Measurements from ENCODE around the gene SMLR1.

The SMLR1 gene

GRCh38 chr6:130824978-130825694 is 2.1 kb upstream of the SMLR1 start:
- no peak for DNase-seq (ENCODE audit: low read depth in 3 of 3)

- no peak for DNase-seq (ENCODE audit: low read depth in 3 of 3)
Observed at GRCh38 chr6:130825772-130826441, 1.3 kb upstream of the SMLR1 start.

- no peak for DNase-seq (ENCODE audit: low read depth in 3 of 3)
Observed at GRCh38 chr6:130826442-130827246, 562 bp upstream of the SMLR1 start.

GRCh38 chr6:130829333-130829910 is 2.2 kb downstream of the SMLR1 start:
- no peak for DNase-seq (ENCODE audit: low read depth in 3 of 3)

GRCh38 chr6:130831607-130832006 is 4.4 kb downstream of the SMLR1 start:
- DNase-seq (ENCODE audit: low read depth in 3 of 3): no peak

- no peak for DNase-seq (ENCODE audit: low read depth in 3 of 3)
Observed at GRCh38 chr6:130833569-130833968, 6.4 kb downstream of the SMLR1 start.

GRCh38 chr6:130834482-130835251 is 7.5 kb downstream of the SMLR1 start:
- no peak for DNase-seq (ENCODE audit: low read depth in 3 of 3)

GRCh38 chr6:130836055-130836640 is 8.9 kb downstream of the SMLR1 start:
- no peak for DNase-seq (ENCODE audit: low read depth in 3 of 3)

GRCh38 chr6:130837067-130837466 is 9.9 kb downstream of the SMLR1 start:
- DNase-seq (ENCODE audit: low read depth in 3 of 3): no peak

GRCh38 chr6:130838250-130838860 is 11.1 kb downstream of the SMLR1 start:
- no peak for DNase-seq (ENCODE audit: low read depth in 3 of 3)

GRCh38 chr6:130838951-130839350 is 11.7 kb downstream of the SMLR1 start:
- no peak for DNase-seq (ENCODE audit: low read depth in 3 of 3)

GRCh38 chr6:130839379-130839778 is 12.2 kb downstream of the SMLR1 start:
- DNase-seq (ENCODE audit: low read depth in 3 of 3): no peak

- DNase-seq (ENCODE audit: low read depth in 3 of 3): no peak
Observed at GRCh38 chr6:130840050-130840449, 12.8 kb downstream of the SMLR1 start.

GRCh38 chr6:130841128-130841728 is 14.0 kb downstream of the SMLR1 start:
- no peak for DNase-seq (ENCODE audit: low read depth in 3 of 3)

- no peak for DNase-seq (ENCODE audit: low read depth in 3 of 3)
Observed at GRCh38 chr6:130843575-130844320, 16.5 kb downstream of the SMLR1 start.

GRCh38 chr6:130846501-130846900 is 19.3 kb downstream of the SMLR1 start:
- no peak for DNase-seq (ENCODE audit: low read depth in 3 of 3)

- DNase-seq (ENCODE audit: low read depth in 3 of 3): no peak
Observed at GRCh38 chr6:130847001-130847910, 20.1 kb downstream of the SMLR1 start.

GRCh38 chr6:130848945-130849344 is 21.7 kb downstream of the SMLR1 start:
- peak; percentile 1 to 8 (median 6) for DNase-seq (ENCODE audit: low read depth in 3 of 3)

Measured in stimulated activated CD4-positive, alpha-beta T cell treated with anti-CD3 and anti-CD28 coated beads, TNF-alpha, amount 100 ng/mL, for 48 hours (primary cell).